Breast epithelium (tissue), 4 donors: ENCODE measurements around the gene MDFI. TPM values are rescaled to one million over a fixed set of nuclear protein-coding genes. Genes with fewer than 3 reads are reported as not detected.

ENCODE experiments used
- DNase-seq, 2 donors: peaks; one replicate each; pipeline ENCODE4 v3.0.0-alpha.2; 2019; ENCODE audit warnings: low spot score in 2 of 2
- H3K27ac ChIP-seq, 2 donors: fragments of 200-600 bp; sonication (generic) in 1 of 2; one replicate each; pipeline ENCODE4 v1.5.1; 2016 to 2019; ENCODE audit warnings: mild to moderate bottlenecking in 1 of 2
- H3K27me3 ChIP-seq, 2 donors: fragments of 200-600 bp; sonication (generic) in 1 of 2; one replicate each; pipeline versions ENCODE4 v1.5.1 to v1.6.0; 2017 to 2019; ENCODE audit warnings: control low read depth in 1 of 2, mild to moderate bottlenecking in 1 of 2
- H3K36me3 ChIP-seq: fragments of 200-600 bp; one replicate; pipeline ENCODE4 v1.5.1; 2019
- H3K4me1 ChIP-seq, 2 donors: fragments of 200-600 bp; sonication (generic); one replicate each; pipeline ENCODE4 v1.5.1; 2016 to 2019; ENCODE audit warnings: control low read depth in 1 of 2
- H3K4me3 ChIP-seq, 3 donors: fragments of 200-600 bp; sonication (generic); 1 replicate in 2 of 3; 2 replicates in 1 of 3; pipeline ENCODE4 v1.5.1; 2016 to 2019; ENCODE audit warnings: mild to moderate bottlenecking in 3 of 3, moderate library complexity in 2 of 3
- H3K9me3 ChIP-seq, 2 donors: fragments of 200-600 bp; sonication (generic) in 1 of 2; one replicate each; pipeline ENCODE4 v1.5.1; 2016 to 2019; ENCODE audit warnings: control low read depth in 1 of 2
- CTCF ChIP-seq, 3 donors: fragments of 450-650 bp; IDR thresholded peaks; one replicate each; pipeline ENCODE4 v1.5.1; 2016 to 2017; ENCODE audit warnings: antibody characterized with exemption in 3 of 3, mild to moderate bottlenecking in 3 of 3, moderate library complexity in 3 of 3
- POLR2A ChIP-seq: fragments of 450-650 bp; IDR thresholded peaks from one replicate; pipeline ENCODE4 v1.6.1; 2016; ENCODE audit warnings: antibody characterized with exemption, mild to moderate bottlenecking, moderate library complexity
- POLR2AphosphoS5 ChIP-seq, 3 donors: sonication (generic); formaldehyde crosslinking; IDR thresholded peaks; one replicate each; pipeline ENCODE4 v1.6.1; 2017; ENCODE audit warnings: antibody characterized with exemption in 3 of 3
- intact Hi-C: fragments of 100-400 bp; cut with DNase I; formaldehyde crosslinking; loops from one replicate; pipeline ENCODE4 v1.15.1; 2023; ENCODE audit warnings: low total_unique reads
- total RNA-seq, 3 donors: library from RNA; depleted of rRNA; stranded (reverse); fragments of >200 nt; gene quantifications; one replicate each; pipeline ENCODE4 v1.1.0, GENCODE V29; 2016

MDFI gene
- total RNA-seq, 3 donors from 2014 or later = 26.7 to 75.8 (median 36.1) TPM

- Histone ChIP-seq H3K4me3 (no peak overlapping the region), H3K27ac (no peak overlapping the region), H3K4me1 (peaks cover 0 to 6% of the 10 kb centered on the region in 2 donors), H3K27me3 (no peaks in the 10 kb centered on the region), H3K9me3 (no peaks in the 10 kb centered on the region), H3K36me3 (no peaks in the 10 kb centered on the region)
- TF ChIP-seq CTCF (IDR thresholded peaks at IDR 0.05) = no peak
- no peak for TF ChIP-seq POLR2AphosphoS5 (IDR thresholded peaks at IDR 0.05)
- no peak for TF ChIP-seq POLR2A
- no peak for DNase-seq
- intact Hi-C loops = loop anchor here (10.0 kb wide), 1 partner anchor 234 kb away; no protein-coding TSS in a partner anchor
Measured at GRCh38 chr6:41599015-41599851, 39.0 kb upstream of the MDFI start.

GRCh38 chr6:41599852-41600445 lies 38.3 kb upstream of the MDFI start:
- Histone ChIP-seq H3K36me3 (no peaks in the 10 kb centered on the region), H3K4me3 (no peak overlapping the region), H3K9me3 (no peaks in the 10 kb centered on the region), H3K27ac (no peak overlapping the region), H3K4me1 (peaks cover 0 to 6% of the 10 kb centered on the region in 2 donors), H3K27me3 (no peaks in the 10 kb centered on the region)
- DNase-seq = no peak
- no peak for TF ChIP-seq POLR2A
- no peak for TF ChIP-seq POLR2AphosphoS5 (IDR thresholded peaks at IDR 0.05)
- TF ChIP-seq CTCF (IDR thresholded peaks at IDR 0.05) = no peak
- intact Hi-C loops = loop anchor here (5.0 to 10.0 kb wide), 2 partner anchors 82 to 235 kb away; no protein-coding TSS in a partner anchor

GRCh38 chr6:41600499-41601247 lies 37.6 kb upstream of the MDFI start:
- intact Hi-C loops = loop anchor here (5.0 kb wide), 1 partner anchor 82 kb away; no protein-coding TSS in a partner anchor
- DNase-seq = no peak
- TF ChIP-seq POLR2A (no peak), POLR2AphosphoS5 (IDR thresholded peaks at IDR 0.05) (no peak)

GRCh38 chr6:41601248-41601549 lies 37.1 kb upstream of the MDFI start:
- Histone ChIP-seq H3K27ac (no peak overlapping the region), H3K4me3 (no peak overlapping the region), H3K9me3 (no peaks in the 10 kb centered on the region), H3K4me1 (peaks cover 0 to 6% of the 10 kb centered on the region in 2 donors), H3K36me3 (no peaks in the 10 kb centered on the region), H3K27me3 (no peaks in the 10 kb centered on the region)
- no peak for DNase-seq
- intact Hi-C loops = loop anchor here (5.0 kb wide), 1 partner anchor 81 kb away; no protein-coding TSS in a partner anchor
- TF ChIP-seq POLR2AphosphoS5 (IDR thresholded peaks at IDR 0.05) (no peak), POLR2A (no peak), CTCF (IDR thresholded peaks at IDR 0.05) (no peak)

More at GRCh38 chr6:41600499-41601247, 37.6 kb upstream of the MDFI start:
- Histone ChIP-seq H3K4me1 (peaks cover 0 to 6% of the 10 kb centered on the region in 2 donors), H3K27ac (no peak overlapping the region), H3K4me3 (no peak overlapping the region), H3K36me3 (no peaks in the 10 kb centered on the region), H3K27me3 (no peaks in the 10 kb centered on the region), H3K9me3 (no peaks in the 10 kb centered on the region)

- peaks cover 0 to 6% of the 10 kb centered on the region in 2 donors for H3K4me1 ChIP-seq
- H3K27me3 ChIP-seq = no peaks in the 10 kb centered on the region
- no peak overlapping the region for H3K4me3 ChIP-seq
- H3K27ac ChIP-seq = no peak overlapping the region
- H3K9me3 ChIP-seq = no peaks in the 10 kb centered on the region
- intact Hi-C loops = loop anchor here (5.0 kb wide), 1 partner anchor 80 kb away; no protein-coding TSS in a partner anchor
- no peaks in the 10 kb centered on the region for H3K36me3 ChIP-seq
- no peak for DNase-seq
- TF ChIP-seq CTCF (IDR thresholded peaks at IDR 0.05) = no peak
- TF ChIP-seq POLR2AphosphoS5 (IDR thresholded peaks at IDR 0.05) = no peak
- TF ChIP-seq POLR2A = no peak
Measured at GRCh38 chr6:41602422-41602743, 35.9 kb upstream of the MDFI start.
